ENCODE measurements around the gene DNAJC24.
"Not testable (repeated sequence)": the region's sequence is repeated elsewhere in the genome, so short reads cannot be mapped to it uniquely, and the experiment has no call there.

DNA sequence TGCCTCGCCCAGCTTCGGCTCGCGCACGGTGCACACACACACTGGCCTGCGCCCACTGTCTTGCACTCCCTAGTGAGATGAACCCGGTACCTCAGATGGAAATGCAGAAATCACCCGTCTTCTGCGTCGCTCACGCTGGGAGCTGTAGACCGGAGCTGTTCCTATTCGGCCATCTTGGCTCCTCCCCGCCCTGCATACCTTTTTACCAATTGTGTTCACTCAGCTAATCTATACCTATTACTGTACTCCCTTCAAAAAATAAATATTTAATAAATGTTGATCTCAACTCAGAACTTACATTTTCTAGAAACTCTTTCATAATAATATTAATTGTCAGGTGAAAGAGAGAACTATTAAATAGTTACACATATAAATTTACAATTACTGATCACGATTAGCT is 48.2 kb upstream of the DNAJC24 start:
- TF ChIP-seq ELF4 (IDR thresholded peaks at IDR 0.05); PKNOX1 (IDR thresholded peaks at IDR 0.05); FOXM1 (IDR thresholded peaks at IDR 0.05; ENCODE audit: borderline replicate concordance); L3MBTL2 (conservative IDR thresholded peaks at IDR 0.05); ZNF384 (IDR thresholded peaks at IDR 0.05); FOXK2 (IDR thresholded peaks at IDR 0.05); BHLHE40 (IDR thresholded peaks at IDR 0.05; ENCODE audit: borderline replicate concordance); FOXA1 (IDR thresholded peaks at IDR 0.05); SP1 (IDR thresholded peaks at IDR 0.05): not testable (repeated sequence)
